GM12878 (cell line): ENCODE measurements around the gene CNKSR1. TPM values are rescaled to one million over a fixed set of nuclear protein-coding genes. Genes with fewer than 3 reads are reported as not detected.
A peak's percentile ranks its signal among the peaks of the same experiment; 100 is the strongest.

Source experiments
- BCL3 ChIP-seq: IDR thresholded peaks from 2 replicates; pipeline ENCODE4 v1.6.1; 2011; ENCODE audit warnings: borderline replicate concordance, low read depth, mild to moderate bottlenecking, moderate library complexity, low read length; ENCODE audit not compliant: insufficient read depth, poor library complexity, severe bottlenecking
- CHD4 ChIP-seq: fragments of 200-600 bp; sonication (generic); IDR thresholded peaks from 2 replicates; pipeline ENCODE4 v1.6.1; 2016; ENCODE audit warnings: mild to moderate bottlenecking
- CTCF ChIP-seq, 3 experiments: IDR thresholded peaks in 2 of 3; conservative IDR thresholded peaks in 1 of 3; 2 replicates each; pipeline ENCODE4 v1.5.1; 2011; ENCODE audit warnings: low read depth in 3 of 3, low read length in 3 of 3, mild to moderate bottlenecking in 3 of 3, control low read depth in 2 of 3, moderate library complexity in 2 of 3, inconsistent platforms in 1 of 3, mixed read lengths in 1 of 3; ENCODE audit not compliant: control insufficient read depth in 2 of 3, insufficient read depth in 1 of 3; ENCODE audit errors: extremely low read depth in 1 of 3
- ESRRA ChIP-seq: IDR thresholded peaks from 2 replicates; pipeline ENCODE4 v1.6.1; 2012; ENCODE audit warnings: mild to moderate bottlenecking, low read length, improper control_type of control experiment
- MEF2B ChIP-seq: fragments of 450-650 bp; IDR thresholded peaks from 2 replicates; pipeline ENCODE4 v1.6.1; 2018; ENCODE audit warnings: mild to moderate bottlenecking, moderate library complexity; ENCODE audit not compliant: partially characterized antibody, poor library complexity, severe bottlenecking
- MLLT1 ChIP-seq: fragments of 450-650 bp; IDR thresholded peaks from 2 replicates; pipeline ENCODE4 v1.6.1; 2016; ENCODE audit warnings: mild to moderate bottlenecking
- MXI1 ChIP-seq: fragments of 150-350 bp; IDR thresholded peaks from 2 replicates; pipeline ENCODE4 v1.6.1; 2011; ENCODE audit warnings: low read depth, mild to moderate bottlenecking, inconsistent platforms, low read length, improper control_type of control experiment
- NFXL1 ChIP-seq: fragments of 450-650 bp; IDR thresholded peaks from 2 replicates; pipeline ENCODE4 v1.6.1; 2017; ENCODE audit warnings: antibody characterized with exemption, mild to moderate bottlenecking, borderline replicate concordance
- PRDM15 ChIP-seq: fragments of 450-650 bp; formaldehyde crosslinking; IDR thresholded peaks from 2 replicates; pipeline ENCODE4 v1.4.0; 2020; ENCODE audit warnings: mild to moderate bottlenecking, moderate library complexity
- RB1 ChIP-seq: fragments of 450-650 bp; formaldehyde crosslinking; IDR thresholded peaks from 2 replicates; pipeline ENCODE4 v1.6.1; 2017; ENCODE audit warnings: mild to moderate bottlenecking, borderline replicate concordance
- RELA ChIP-seq: fragments of 450-650 bp; IDR thresholded peaks from 2 replicates; pipeline ENCODE4 v1.8.0; 2014; ENCODE audit warnings: borderline replicate concordance; ENCODE audit not compliant: partially characterized antibody
- WRNIP1 ChIP-seq: IDR thresholded peaks from 2 replicates; pipeline ENCODE4 v1.6.1; 2011; ENCODE audit warnings: low read depth, low read length, improper control_type of control experiment, borderline replicate concordance
- YY1 ChIP-seq: IDR thresholded peaks from 2 replicates; pipeline ENCODE4 v1.6.1; 2011; ENCODE audit warnings: low read depth, mild to moderate bottlenecking, low read length
- ZNF207 ChIP-seq: fragments of 450-650 bp; IDR thresholded peaks from 2 replicates; pipeline ENCODE4 v1.6.1; 2014; ENCODE audit warnings: antibody characterized with exemption, mild to moderate bottlenecking, borderline replicate concordance
- ZNF217 ChIP-seq: fragments of 450-650 bp; IDR thresholded peaks from 2 replicates; pipeline ENCODE4 v1.6.1; 2017; ENCODE audit warnings: antibody characterized with exemption, mild to moderate bottlenecking
- ZNF274 ChIP-seq: IDR thresholded peaks from one replicate; pipeline ENCODE4 v1.8.0; 2011; ENCODE audit not compliant: insufficient read length, insufficient read depth
- polyA plus RNA-seq, 11 experiments: library from polyadenylated mRNA; depleted of rRNA in 4 of 11; unstranded in 6 of 11; stranded (reverse) in 5 of 11; fragments of >200 nt; fragmentation: Nextera tagmentation in 4 of 11; fragmentation: Illumina TruSeq in 1 of 11; extraction: Ambion mirVana in 4 of 11; extraction: Trizol in 1 of 11; gene quantifications; 1 replicate in 1 of 11; 2 replicates in 10 of 11; pipeline versions ENCODE4 v1.2.1 to v1.2.3, GENCODE V29; 2011 to 2016; ENCODE audit warnings: inconsistent platforms in 2 of 11, missing spikeins in 2 of 11, low read depth in 1 of 11
- total RNA-seq, 4 experiments: library from RNA; depleted of rRNA in 3 of 4; stranded (reverse); fragments of >200 nt in 3 of 4; fragmentation: Illumina TruSeq in 1 of 4; extraction: Trizol in 1 of 4; gene quantifications; 2 replicates each; pipeline versions ENCODE4 v1.2.1 to v1.2.3, GENCODE V29; 2013 to 2021

The CNKSR1 gene
- total and polyA plus RNA-seq, 10 of the 15 experiments (the other 5 are each of a cell fraction or from before 2014, with no cell fraction given): 0.06 to 1.2 (median 0.86) TPM

GRCh38 chr1:26234644-26235370 lies 57.5 kb downstream of the CNKSR1 start (continued):
- TF ChIP-seq RELA (no peak), ZNF274 (no peak), YY1 (no peak), MLLT1 (0 out of 2 replicates have a peak, but pooled peaks have one; percentile 38), CTCF (IDR thresholded peaks at IDR 0.05 in 2 of 3, conservative IDR thresholded peaks at IDR 0.05 in 1 of 3; ENCODE audit: control insufficient read depth in 2 of 3, extremely low read depth in 1 of 3, insufficient read depth in 1 of 3, low read depth in 3 of 3, low read length in 3 of 3) (peak; percentile 1 to 33 (median 16); a peak in 2 of 6 replicates), MEF2B (peak; percentile 56), RB1 (no peak), ZNF207 (0 out of 2 replicates have a peak, but pooled peaks have one; percentile 5), CHD4 (no peak), ZNF217 (no peak), BCL3 (no peak), WRNIP1 (no peak), MXI1 (no peak), PRDM15 (no peak), ESRRA (no peak), NFXL1 (no peak)
